Stimulated activated CD4-positive, alpha-beta T cell treated with anti-CD3 and anti-CD28 coated beads, TNF-alpha, amount 100 ng/mL, for 48 hours (primary cell): Measurements from ENCODE around the gene RARRES1.
A peak's percentile ranks its signal among the peaks of the same experiment; 100 is the strongest.
"Not testable (repeated sequence)": the region's sequence is repeated elsewhere in the genome, so short reads cannot be mapped to it uniquely, and the experiment has no call there.

ENCODE experiments used
- DNase-seq, 3 donors: peaks; one replicate each; pipeline ENCODE4 v3.0.0-alpha.2; 2020; ENCODE audit warnings: low read depth in 3 of 3

RARRES1 gene

DNA sequence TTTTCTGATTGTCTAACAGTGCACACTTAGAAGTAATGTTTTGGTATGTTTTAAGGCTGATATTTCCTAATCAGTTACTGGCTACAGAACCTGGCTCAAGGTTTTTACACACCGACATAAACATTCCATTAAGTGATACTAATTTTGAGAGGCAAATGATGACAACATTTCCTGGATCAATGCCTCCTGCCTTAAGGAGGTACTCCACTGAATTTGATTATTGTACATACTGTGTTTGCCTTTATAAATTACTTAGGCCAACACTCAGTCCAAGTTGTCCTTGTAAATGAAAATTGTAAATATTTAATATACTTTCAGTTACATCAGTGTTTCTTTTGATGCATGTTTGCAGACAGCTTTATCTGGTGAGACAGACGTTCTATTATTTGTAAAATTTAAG lies 35.6 kb downstream of the RARRES1 start:
- DNase-seq = no peak

DNA sequence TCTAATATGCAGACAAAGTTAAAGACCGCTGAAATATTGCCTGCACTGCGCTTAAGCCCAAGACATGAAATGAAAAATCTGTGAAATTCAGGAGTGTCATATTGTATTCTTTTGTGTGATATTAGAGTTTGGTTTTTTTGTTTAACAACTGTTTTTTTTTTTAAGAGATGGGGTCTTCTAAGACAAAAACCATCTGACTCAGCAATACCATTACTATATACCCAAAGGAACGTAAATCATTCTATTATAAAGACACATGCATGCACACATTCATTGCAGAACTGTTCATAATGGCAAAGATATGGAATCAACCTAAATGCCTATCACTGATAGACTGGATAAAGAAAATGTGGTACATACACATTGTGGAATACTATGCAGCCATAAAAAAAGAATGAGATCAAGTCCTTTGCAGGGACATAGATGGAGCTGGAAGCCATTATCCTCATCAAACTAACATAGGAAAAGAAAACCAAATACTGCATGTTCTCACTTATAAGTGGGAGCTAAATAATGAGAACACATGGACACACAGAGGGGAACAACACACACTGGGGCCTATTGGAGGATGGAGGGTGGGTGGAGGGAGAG lies 38.3 kb downstream of the RARRES1 start:
- DNase-seq = not testable (repeated sequence)

DNA sequence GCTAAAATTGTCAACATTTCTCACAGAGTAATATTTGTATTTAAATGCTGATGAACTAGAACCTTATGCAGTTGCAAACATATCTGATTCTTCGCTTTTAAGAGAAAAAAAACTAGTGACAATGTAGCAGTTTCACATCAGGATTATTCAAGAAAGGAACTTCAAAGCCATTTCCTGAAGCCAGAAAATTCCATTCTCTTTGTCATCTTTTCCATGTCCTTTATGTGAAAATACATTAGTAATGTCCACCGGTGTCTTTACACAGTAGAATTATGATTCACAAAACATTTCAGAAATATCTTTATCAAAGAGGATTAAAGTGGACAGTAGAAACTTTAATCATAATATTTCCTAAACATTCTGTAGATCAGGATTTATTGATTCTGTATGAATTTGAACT lies 47.1 kb downstream of the RARRES1 start:
- no peak for DNase-seq

DNA sequence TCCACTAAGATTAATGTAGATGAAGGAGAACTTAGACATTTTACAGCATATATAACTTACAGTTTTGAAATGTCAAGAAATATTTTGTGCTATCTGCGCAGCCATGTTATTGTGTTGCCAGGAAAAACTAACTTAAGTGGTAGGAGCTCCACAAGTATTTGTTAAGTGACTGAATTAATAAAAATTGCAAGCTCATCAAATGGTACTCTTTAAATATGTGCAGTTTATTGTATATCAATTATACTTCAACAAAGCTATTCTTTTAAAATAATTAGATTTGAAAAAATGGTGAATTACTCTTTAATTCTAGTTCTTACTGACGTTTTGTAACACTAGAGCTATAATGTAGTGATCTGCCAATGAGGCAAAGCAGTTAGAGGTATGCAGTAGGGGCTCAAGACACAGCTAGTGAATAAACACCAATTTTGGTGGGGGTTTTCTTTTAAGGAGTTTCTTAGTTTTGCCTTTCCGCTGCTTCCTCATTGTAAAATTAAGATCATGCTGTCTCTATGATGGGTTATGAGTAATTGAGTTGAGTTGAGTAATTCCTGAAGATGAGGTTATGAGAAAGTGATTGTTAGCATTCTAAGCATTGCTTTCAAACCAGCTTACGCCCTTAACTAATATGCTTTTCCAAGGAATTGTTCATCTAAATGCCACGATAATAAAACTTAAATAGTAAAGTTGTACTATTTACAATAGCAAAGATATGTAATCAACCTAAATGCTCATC lies 48.9 kb downstream of the RARRES1 start:
- no peak for DNase-seq

DNA sequence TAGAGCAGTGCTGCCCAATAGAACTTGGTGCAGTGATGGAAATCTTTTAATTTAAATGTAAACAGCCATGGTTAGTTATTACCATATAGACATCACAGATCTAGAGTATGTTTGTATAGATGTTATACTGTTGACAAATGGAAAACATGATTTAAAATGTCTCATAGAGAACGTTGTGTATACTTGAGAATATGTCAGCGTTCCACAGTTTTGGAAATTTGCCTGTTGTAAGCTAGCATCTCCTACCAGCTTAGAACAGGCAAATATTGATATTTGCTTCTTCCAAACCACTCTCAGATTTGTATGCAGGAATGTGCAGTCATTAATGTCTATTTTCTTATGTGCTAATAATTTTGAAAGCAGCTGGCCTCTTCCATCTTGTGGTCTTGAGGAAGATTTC lies 51.4 kb downstream of the RARRES1 start:
- DNase-seq = no peak

DNA sequence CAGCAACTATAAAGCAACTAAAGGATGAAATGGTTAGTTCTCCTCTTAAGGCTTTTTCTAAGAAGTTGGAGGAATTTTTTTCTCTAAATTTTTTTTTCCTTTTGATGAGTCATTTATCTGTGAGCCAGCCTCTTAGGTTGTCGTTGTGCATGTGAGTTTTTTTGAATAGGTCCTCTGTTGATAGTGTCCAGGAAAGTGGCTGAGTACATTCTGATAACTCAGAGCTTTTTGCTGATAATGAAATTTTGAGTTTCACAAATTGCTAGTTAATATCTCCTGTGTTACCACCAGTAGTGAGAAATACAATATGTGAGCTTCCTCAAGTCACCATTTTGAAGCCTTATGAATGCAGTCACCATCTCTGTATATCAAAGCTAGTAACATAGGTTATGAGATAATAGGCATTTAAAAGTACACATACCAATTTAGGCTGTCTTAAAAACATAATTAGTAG lies 52.7 kb downstream of the RARRES1 start:
- no peak for DNase-seq

DNA sequence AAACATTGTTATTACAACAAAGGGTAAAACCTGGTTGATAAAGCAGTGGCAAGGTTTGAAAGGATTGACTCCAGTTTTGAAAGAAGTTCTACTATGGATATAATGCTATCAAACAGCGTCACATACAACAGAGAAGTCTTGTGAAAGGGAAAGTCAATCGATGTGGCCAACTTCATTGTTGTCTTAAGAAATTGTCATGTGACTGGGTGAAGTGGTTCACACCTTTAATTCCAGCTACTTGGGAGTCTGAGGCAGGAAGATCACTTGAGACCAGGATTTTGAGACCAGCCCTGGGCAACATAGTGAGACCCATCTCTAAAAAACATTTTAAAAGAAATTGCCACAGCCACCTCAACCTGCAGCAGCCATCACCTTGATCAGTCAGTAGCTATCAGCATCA lies 53.6 kb downstream of the RARRES1 start:
- DNase-seq = no peak

DNA sequence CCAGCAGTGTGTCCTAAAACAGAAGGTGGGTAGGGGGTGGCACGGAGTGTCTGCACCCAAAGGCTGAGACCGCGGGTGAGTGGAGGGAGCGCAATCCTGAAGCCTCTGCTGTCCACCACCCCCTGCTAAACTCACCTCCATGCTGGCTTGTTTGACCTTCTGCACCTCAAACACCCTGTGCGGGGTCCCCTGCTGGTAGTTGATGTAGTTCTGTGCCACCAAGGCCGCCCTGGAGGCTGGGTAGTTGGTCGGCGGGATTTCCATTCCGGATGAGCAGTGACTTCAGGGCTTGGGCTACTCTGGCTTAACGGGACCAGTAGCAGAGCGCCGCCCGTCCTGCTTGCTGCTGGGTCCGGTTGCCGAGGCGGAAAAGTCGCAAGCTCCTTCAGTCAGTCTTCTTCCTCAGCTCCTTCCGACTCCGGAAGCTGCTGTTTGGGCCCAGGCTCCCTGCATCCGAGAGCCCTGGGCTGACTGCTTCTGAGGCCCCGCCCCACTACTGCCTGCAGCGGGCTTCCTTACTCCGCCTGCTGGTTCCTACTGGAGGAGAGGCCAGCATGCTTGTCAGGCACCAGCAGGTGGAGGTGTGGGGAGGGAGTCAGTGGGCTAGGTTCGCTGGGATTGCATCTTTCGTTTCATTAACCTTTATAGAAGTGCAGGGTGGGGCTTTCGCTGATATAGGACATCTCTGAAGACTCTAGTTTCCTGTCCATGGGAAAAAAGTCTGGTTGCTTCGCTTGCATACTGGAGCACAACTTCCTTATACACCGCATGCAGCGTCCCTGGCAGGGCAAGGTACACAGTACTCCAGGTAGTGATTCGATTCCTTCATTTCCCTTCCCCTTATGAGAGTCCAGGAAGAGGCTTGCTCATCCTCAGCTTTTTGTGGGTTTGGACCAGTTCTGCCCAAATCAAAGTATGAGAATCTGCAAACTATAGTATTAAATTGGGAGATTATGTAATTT lies 59.8 kb downstream of the RARRES1 start, which contains the start of gene LXN:
Gene LXN, minus strand, starts transcription at position 434 of the 962 bp plus-strand sequence. Its CDS starts 170 bp downstream, at position 264.
- DNase-seq = peak; percentile 56 to 79 (median 73)

DNA sequence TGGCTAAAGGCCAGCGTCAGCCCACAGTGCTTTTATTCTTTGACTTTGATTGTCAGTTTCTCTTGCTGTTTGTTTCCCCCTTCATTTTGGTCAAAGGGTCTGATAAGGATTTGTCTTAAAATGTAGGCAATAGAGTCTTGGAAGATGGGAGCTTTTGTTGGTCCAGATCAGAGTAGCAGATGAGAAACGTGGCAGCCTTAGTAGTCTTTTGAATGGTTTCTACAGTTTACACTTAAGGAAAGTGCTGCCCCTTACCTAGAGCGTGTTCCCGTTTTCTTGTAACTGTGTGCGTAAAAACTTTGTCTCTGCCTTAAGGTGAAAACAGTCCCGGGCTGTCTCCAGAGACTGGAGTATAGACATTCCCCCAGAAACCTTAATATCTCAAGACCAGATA lies 60.4 kb downstream of the RARRES1 start:
- DNase-seq = no peak

DNA sequence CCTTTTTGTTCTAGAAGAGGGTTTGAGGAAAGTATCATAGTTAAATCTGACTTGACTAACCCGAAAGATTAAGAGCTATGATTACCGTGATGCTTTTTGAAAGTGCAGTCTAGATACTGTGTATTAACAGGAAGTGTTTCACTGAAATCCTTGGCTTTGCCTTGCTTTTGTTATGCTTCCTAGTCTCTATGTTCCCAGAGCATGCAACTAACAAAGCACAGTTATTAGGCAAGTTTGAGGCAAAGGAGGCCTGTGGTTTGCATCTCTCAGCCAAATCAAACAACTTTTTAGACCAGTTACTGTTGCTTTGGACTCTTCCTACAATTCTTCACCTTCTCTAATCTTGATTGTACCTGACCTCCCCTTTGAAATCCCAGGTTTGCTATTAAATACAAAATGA lies 63.8 kb downstream of the RARRES1 start:
- no peak for DNase-seq

DNA sequence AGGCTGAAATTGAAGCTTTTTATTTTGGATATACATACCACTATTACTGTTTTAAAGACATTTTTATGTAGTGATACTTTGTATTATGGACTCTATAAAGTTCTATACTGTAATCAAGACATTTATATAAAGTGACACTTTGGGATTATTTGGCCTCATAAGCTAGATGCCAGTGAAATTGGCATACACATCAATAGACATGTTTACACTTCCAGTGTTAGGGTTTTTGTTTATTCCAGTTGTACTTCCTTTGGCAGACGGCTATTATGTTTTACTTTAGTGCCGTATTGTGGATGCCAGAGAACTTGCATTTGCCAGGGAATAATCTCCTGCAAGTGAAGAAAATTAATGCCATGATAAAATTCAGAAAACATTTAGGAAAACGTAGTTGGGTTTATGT lies 65.8 kb downstream of the RARRES1 start:
- no peak for DNase-seq

DNA sequence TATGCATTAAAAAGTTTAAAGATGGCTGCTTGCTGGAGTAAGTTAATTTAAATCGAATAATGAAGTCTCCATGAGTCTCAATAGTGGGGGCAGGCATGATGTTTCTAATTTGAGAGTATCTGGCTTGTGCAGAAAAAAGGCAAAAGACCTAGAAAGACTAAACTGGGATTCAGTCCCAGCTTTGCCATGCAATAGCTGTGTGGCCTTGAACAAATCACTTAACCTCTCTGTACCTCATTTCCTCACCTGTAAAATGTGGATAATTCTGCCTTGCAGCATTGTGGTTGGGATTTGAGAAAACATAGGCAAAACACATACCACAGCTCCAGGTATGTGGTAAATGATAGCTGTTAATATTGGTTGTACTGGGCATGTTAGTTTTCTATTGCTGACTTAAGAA lies 68.4 kb downstream of the RARRES1 start:
- DNase-seq = no peak

DNA sequence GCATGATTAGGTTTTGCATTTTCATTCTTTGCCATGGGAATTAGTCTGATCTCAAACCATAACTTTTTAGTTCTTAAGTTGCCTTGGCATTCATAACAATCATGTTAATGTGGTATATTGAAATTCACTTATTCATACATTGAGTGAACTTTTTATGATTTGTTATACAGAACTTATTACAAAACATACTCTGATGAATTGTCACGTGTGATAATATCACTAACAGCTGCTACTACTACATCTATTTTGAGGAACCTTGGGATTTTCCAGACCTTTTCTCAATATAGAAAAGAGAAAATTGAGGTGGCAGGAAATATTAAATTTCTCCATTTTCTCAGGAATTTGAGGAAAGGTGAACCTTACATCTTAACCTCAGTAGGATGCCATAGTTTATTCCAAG lies 69.0 kb downstream of the RARRES1 start:
- DNase-seq = no peak

DNA sequence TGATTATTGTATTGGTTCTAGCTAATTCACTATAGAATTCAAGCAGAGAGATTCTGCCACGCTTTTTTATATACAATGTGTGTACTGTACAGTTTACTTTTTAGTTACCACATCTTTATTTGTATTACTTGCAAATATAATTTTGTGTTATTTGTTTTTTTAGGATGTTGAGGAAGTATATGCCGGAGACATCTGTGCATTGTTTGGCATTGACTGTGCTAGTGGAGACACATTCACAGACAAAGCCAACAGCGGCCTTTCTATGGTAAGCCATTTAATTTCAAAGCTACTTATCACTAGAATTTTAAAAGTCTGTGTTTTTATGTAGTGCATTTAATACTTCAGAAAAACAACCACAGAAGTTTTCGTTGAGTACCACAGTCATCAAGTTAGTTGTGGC lies 71.5 kb downstream of the RARRES1 start:
- no peak for DNase-seq

DNA sequence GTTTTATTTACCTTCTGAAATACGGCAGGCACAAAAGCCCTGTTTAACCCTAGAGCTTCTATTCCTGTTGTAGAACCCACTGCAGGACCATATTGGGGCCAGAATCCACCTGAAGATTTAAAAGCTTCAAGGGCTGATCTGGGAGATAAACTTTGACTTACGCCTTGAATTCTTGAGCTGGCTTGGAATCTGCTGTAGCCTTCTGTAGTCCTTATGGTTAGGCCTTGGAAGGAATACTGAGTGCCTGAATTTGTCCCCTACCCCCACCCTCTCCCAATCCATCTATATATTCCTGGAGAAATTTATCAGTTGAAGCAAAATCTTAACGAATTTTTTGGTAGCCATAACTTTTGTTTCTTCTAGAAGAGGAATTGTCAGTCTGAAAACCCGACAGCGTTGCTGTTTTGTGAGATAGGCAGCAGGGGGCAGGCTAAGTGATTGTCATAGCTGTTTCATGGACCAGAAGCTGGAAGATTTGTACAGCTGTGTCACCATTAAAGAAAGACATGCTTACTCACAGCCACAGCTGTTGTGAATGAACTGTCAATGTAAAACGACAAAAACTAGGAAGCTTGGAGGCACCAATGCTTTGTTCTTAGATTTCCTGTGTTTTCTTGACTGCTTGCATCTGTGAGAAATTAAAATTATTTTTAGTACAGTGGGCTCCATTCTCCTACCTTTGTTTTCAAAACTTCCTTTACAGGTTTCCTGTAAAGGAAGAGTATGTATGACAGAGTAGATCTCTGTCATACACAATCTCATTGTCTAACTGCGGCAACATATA lies 72.6 kb downstream of the RARRES1 start:
- DNase-seq = peak in 2 of 3 donors; percentile 19 to 20

DNA sequence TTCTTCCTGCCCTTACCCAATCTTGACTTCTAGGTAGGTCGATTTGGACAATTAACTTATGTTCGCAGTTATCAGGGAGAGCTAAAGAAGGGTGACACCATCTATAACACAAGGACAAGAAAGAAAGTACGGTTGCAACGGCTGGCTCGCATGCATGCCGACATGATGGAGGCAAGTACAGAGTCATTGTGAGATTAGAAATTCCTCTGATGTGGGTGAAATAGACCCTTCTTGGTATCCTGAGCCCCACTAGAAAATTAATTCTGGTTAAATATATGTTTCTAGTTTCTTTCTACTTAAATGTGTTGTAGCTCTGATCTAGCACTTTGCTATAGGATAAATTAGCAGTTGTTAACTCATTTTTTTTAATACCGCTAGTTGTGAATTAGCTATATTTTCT lies 73.4 kb downstream of the RARRES1 start:
- no peak for DNase-seq

DNA sequence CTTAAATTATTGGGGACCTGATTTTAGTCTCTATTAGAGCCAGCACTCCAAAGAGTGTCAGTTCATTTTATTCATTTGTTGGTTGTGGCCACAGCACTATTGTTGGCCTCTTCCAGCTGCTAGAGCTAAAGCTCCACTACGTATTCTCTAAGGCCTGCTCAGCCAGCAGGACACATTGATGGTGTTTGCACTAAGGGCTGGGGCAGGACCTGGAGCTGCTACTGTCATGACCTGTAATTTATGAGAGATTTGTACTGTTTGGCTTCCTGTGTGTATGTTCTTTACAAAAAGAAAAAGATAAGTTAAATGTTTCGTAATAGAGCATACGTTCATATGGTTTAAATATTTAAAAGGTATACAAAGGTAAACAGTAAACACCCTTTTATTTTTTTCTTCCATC lies 79.8 kb downstream of the RARRES1 start:
- no peak for DNase-seq

DNA sequence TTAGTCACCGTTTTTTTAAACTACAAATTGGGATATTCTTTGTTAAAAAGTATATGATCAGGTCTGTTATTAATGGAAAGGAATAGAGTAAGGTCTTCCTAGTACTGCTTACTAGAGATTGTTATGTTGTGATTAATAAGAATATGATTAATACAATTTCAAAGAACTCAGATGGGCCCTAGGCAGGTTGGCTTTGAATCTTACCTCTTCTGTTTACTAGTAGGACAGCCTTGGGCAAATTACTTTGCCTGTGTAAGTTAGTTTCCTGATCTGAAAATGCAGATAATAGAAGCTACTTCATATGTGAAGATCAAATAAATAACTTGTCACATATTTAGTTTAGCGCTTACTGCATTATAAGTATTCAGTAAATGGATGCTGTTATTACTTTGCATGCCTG lies 81.1 kb downstream of the RARRES1 start:
- DNase-seq = no peak

DNA sequence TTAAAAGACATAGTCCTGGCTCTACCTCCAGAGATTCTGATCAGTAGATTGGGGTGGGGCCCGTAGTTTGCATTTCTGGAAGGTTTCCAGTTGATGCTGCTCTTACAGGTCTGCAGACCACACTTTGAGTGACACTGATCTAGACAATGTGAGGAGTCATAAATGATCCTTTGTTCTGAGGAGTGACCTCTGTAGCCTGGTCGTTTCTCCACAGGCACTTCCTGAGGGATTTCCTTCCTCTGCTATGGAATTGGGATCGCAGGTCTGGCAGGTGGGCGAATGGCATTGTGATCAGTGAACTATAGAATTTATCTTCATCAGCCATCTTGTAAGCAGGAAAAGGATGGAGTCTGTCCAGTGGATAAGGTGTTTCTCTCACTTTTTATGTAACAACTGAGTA lies 82.5 kb downstream of the RARRES1 start:
- DNase-seq = no peak
